Coronary artery (tissue), 2 donors: Measurements from ENCODE around the gene RBM47.

Experiments
- DNase-seq: peaks from one replicate; pipeline ENCODE4 v3.0.0-alpha.2; 2017; ENCODE audit warnings: low spot score
- H3K27ac ChIP-seq, 2 donors: fragments of 200-600 bp; sonication (generic); one replicate each; pipeline ENCODE4 v1.5.1; 2016 to 2019
- H3K4me3 ChIP-seq: fragments of 200-600 bp; sonication (generic); 2 replicates; pipeline ENCODE4 v1.5.1; 2016; ENCODE audit warnings: mild to moderate bottlenecking, moderate library complexity
- TF ChIP-seq, protein P1 (sequence below): fragments of 200-600 bp; sonication (generic); IDR thresholded peaks from one replicate; pipeline ENCODE4 v1.5.1; 2019; ENCODE audit warnings: antibody characterized with exemption

Gene RBM47

DNA sequence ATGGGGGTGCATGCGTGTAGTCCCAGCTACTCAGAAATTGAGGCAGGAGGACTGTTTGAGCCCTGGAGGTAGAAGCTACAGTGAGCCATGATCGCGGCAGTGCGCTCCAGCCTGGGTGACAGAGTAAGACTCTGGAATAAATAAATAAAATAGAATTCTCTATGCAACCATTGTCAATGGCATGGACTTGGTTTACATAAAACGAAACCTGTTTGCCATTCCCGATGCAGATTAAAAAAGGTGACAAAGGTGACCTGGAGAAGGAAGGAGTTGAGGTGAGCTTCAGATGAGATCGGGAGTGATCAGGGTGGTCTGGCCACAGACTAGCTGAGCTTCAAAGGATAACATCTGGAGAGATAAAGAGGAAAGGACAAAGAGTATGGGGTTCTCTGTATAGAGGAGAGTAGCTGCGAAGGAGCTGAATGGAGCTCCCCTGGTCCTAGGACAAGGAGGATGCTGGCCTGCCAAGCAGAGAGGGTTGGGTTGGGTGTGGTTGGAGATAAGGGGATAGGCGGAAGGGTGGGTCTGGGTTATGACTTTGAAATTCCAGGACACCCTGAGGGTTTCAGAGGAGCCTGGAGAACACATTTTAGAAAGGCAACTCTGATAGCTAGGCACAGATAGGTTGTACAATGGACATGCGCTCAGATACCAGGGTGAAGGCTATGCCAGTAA is 98.6 kb downstream of the RBM47 start:
- TF ChIP-seq, protein P1, sequence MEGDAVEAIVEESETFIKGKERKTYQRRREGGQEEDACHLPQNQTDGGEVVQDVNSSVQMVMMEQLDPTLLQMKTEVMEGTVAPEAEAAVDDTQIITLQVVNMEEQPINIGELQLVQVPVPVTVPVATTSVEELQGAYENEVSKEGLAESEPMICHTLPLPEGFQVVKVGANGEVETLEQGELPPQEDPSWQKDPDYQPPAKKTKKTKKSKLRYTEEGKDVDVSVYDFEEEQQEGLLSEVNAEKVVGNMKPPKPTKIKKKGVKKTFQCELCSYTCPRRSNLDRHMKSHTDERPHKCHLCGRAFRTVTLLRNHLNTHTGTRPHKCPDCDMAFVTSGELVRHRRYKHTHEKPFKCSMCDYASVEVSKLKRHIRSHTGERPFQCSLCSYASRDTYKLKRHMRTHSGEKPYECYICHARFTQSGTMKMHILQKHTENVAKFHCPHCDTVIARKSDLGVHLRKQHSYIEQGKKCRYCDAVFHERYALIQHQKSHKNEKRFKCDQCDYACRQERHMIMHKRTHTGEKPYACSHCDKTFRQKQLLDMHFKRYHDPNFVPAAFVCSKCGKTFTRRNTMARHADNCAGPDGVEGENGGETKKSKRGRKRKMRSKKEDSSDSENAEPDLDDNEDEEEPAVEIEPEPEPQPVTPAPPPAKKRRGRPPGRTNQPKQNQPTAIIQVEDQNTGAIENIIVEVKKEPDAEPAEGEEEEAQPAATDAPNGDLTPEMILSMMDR: no peak
- Histone ChIP-seq H3K4me3 (no peak overlapping the region), H3K27ac (no peak overlapping the region)
- DNase-seq: no peak

GRCh38 chr4:40526741-40527140 is 102.9 kb downstream of the RBM47 start:
- no peak overlapping the region for H3K4me3 ChIP-seq
- H3K27ac ChIP-seq: no peak overlapping the region
- DNase-seq: no peak
- TF ChIP-seq, protein P1: no peak

DNA sequence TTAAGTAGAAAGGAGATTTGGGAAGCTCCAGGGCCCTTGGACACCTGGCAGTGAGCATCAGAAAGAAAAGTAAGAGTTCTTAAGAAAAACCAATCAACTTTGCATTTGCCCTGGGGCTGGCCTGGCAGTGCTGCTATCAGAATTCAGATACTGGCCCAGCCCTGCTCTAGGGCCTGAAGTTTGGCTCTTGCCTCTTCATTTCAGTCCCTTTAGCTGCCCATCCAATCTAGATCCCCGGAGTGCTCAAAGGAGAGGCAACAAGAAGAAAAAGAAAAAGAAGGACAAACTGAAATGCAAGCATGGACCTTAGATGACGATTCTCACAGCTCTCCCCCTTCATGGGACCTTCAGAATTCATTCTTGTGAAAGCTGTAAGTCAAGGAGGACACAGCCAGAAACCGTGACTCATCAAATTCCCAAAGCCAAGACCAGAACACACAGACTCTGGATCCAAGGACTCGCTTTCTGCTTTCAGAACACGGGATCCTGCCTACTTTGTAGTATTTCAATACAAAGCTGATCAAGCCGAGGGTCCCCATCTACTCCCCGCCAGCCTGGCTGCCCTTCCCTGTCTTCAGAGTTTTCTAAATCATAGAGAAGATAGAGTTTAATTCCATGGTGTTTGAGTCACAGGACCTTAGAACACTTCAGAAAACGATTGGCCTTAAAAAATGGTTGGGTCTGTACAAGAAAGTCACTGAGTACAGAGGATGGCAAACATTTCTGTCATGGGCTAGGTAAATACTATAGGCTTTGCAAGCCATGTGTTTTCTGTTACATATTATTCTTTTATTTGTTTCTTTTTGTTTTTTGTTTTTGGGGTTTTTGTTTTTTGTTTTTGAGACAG is 103.7 kb downstream of the RBM47 start:
- H3K4me3 ChIP-seq: no peak overlapping the region
- TF ChIP-seq, protein P1: no peak
- DNase-seq: no peak
- H3K27ac ChIP-seq: peak overlapping the region; percentile 57 to 60

DNA sequence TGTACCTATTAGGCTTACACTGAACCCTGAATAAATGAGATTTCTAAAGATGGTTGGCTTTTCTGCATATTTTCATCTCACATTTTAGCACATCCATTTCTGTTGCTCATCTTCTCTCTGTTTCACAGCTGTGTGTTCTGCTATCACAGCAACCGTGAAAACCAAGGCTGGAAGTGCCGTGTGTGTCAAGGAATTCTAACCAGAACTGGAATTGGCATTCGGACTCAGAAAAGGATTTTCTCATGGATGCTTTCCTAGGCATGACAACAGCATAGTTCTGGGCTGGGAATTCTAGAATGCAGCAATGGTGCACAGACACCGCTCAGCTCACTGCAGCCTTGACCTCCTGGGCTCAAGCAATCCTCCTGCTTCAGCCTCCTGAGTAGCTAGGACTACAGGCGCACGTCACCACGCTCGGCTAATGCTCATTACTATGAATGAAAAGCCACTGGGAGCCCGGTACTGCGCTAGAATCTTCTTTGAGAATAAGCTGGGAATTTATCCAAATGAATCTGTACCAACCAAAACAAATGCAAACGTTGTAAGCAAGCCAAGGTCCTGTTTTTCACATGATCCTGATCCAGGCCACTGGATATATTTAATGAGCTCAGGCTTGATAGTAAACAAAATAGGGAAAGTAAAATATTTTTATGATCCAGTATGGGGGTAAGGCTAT is 105.2 kb downstream of the RBM47 start:
- TF ChIP-seq, protein P1: no peak
- H3K4me3 ChIP-seq: no peak overlapping the region
- DNase-seq: no peak
- H3K27ac ChIP-seq: peak overlapping the region in 1 of 2 donors; percentile 2

DNA sequence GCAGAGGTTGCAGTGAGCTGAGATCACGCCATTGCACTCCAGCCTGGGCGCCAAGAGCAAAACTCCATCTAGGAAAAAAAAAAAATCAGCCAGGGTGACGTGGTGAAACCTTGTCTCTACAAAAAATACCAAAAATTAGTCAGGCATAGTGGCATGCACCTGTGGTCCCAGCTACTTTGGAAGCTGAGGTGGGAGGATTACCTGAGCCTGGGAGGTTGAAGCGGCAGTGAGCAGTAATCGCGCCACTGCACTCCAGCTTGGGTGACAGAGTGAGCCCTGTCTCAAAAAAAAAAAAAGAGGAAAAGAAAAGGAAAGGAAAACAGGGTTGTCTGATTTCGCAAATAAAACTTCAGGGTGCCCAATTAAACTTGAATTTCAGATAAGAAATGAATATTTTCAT is 106.1 kb downstream of the RBM47 start:
- DNase-seq: no peak
- H3K27ac ChIP-seq: no peak overlapping the region

DNA sequence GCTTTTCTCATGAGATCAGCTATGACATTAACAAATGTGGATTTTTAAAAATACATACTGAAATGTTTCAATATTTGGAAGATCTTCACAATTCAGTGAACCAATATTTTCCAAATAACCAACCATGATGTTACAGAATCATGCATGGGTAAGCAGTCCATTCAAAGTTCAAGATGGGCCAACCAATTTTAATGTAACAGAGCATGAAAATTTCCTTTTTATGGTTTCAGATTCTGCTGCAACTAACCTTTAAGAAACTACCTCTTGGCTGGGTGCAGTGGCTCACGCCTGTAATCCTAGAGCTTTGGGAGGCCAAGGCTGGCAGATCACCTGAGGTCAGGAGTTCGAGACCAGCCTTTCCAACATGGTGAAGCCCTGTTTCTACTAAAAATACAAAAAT is 107.7 kb downstream of the RBM47 start:
- Histone ChIP-seq H3K27ac (no peak overlapping the region), H3K4me3 (no peak overlapping the region)
- TF ChIP-seq, protein P1: no peak
- no peak for DNase-seq

More for the DNA sequence above, 106.1 kb downstream of the RBM47 start:
- TF ChIP-seq, protein P1: no peak
- no peak overlapping the region for H3K4me3 ChIP-seq
